HepG2 (cell line): ENCODE measurements around the gene SMIM36. TPM values are rescaled to one million over a fixed set of nuclear protein-coding genes. Genes with fewer than 3 reads are reported as not detected.
A peak's percentile ranks its signal among the peaks of the same experiment; 100 is the strongest.

Experiments
- AGO1 ChIP-seq: fragments of 200-400 bp; formaldehyde crosslinking; IDR thresholded peaks from 2 replicates; pipeline ENCODE4 v1.6.1; 2017; ENCODE audit warnings: mild to moderate bottlenecking, low read depth, low read length, moderate library complexity; ENCODE audit not compliant: poor library complexity, severe bottlenecking
- CHD4 ChIP-seq: fragments of 200-600 bp; sonication (generic); IDR thresholded peaks from 2 replicates; pipeline ENCODE4 v1.7.0; 2017; ENCODE audit warnings: mild to moderate bottlenecking, low read length, borderline replicate concordance
- CREM ChIP-seq, 2 experiments: sonication (generic) in 1 of 2; formaldehyde crosslinking in 1 of 2; IDR thresholded peaks; 2 replicates each; pipeline versions ENCODE4 v1.4.0 to v1.6.1; 2016 to 2020; ENCODE audit warnings: antibody characterized with exemption in 1 of 2, mild to moderate bottlenecking in 1 of 2, missing genetic modification reagents in 1 of 2
- EP300 ChIP-seq, 3 experiments: sonication (generic) in 1 of 3; formaldehyde crosslinking in 1 of 3; IDR thresholded peaks; 2 replicates each; pipeline versions ENCODE4 v1.5.1 to v1.6.1; 2011 to 2020; ENCODE audit warnings: low read depth in 2 of 3, low read length in 2 of 3, borderline replicate concordance in 1 of 3, improper control_type of control experiment in 1 of 3, mild to moderate bottlenecking in 1 of 3, missing genetic modification reagents in 1 of 3, moderate library complexity in 1 of 3
- FOXP4 ChIP-seq: sonication (generic); formaldehyde crosslinking; IDR thresholded peaks from 2 replicates; pipeline ENCODE4 v1.4.0; 2020; ENCODE audit warnings: missing genetic modification reagents
- GATAD2A ChIP-seq: IDR thresholded peaks from 2 replicates; pipeline ENCODE4 v1.6.1; 2016
- GPBP1L1 ChIP-seq: sonication (generic); formaldehyde crosslinking; IDR thresholded peaks from 2 replicates; pipeline ENCODE4 v1.5.0; 2020; ENCODE audit warnings: mild to moderate bottlenecking, missing genetic modification reagents
- HMGA1 ChIP-seq: sonication (generic); formaldehyde crosslinking; conservative IDR thresholded peaks from 2 replicates; pipeline ENCODE4 v1.4.0; 2020; ENCODE audit warnings: missing genetic modification reagents
- HOXA5 ChIP-seq: sonication (generic); formaldehyde crosslinking; IDR thresholded peaks from 2 replicates; pipeline ENCODE4 v1.4.0; 2020; ENCODE audit warnings: missing genetic modification reagents
- MEIS1 ChIP-seq: sonication (generic); formaldehyde crosslinking; IDR thresholded peaks from 2 replicates; pipeline ENCODE4 v1.9.0; 2021; ENCODE audit warnings: mild to moderate bottlenecking, missing genetic modification reagents, moderate library complexity, borderline replicate concordance
- MIER2 ChIP-seq: IDR thresholded peaks from 2 replicates; pipeline ENCODE4 v1.6.1; 2016; ENCODE audit warnings: missing biosample characterization, missing genetic modification reagents
- MZF1 ChIP-seq: sonication (generic); formaldehyde crosslinking; IDR thresholded peaks from 2 replicates; pipeline ENCODE4 v1.8.1; 2023; ENCODE audit warnings: mild to moderate bottlenecking, missing genetic modification reagents, borderline replicate concordance
- NCOR1 ChIP-seq: fragments of 200-600 bp; sonication (generic); IDR thresholded peaks from 2 replicates; pipeline ENCODE4 v1.7.0; 2017; ENCODE audit warnings: antibody characterized with exemption, low read length, borderline replicate concordance
- SOX13 ChIP-seq, 3 experiments: fragments of 450-650 bp in 1 of 3; sonication (generic) in 1 of 3; formaldehyde crosslinking in 1 of 3; IDR thresholded peaks in 2 of 3; conservative IDR thresholded peaks in 1 of 3; 2 replicates each; pipeline versions ENCODE4 v1.5.0 to v1.6.1; 2016 to 2020; ENCODE audit warnings: antibody characterized with exemption in 1 of 3, mild to moderate bottlenecking in 1 of 3, missing compliant biosample characterization in 1 of 3, missing genetic modification reagents in 1 of 3, moderate library complexity in 1 of 3
- SOX5 ChIP-seq: IDR thresholded peaks from 2 replicates; pipeline ENCODE4 v1.6.1; 2016; ENCODE audit warnings: borderline replicate concordance
- SRSF4 ChIP-seq: fragments of 200-400 bp; formaldehyde crosslinking; IDR thresholded peaks from one replicate; pipeline ENCODE4 v1.6.1; 2018; ENCODE audit warnings: mild to moderate bottlenecking, low read depth, low read length, moderate library complexity; ENCODE audit not compliant: poor library complexity, severe bottlenecking
- TCF7 ChIP-seq: sonication (generic); IDR thresholded peaks from 2 replicates; pipeline ENCODE4 v1.6.1; 2016; ENCODE audit warnings: antibody characterized with exemption, low read depth
- ZBTB25 ChIP-seq: IDR thresholded peaks from 2 replicates; pipeline ENCODE4 v1.6.1; 2018; ENCODE audit warnings: missing genetic modification reagents
- ZEB1 ChIP-seq: IDR thresholded peaks from 2 replicates; pipeline ENCODE4 v1.6.1; 2012; ENCODE audit warnings: mild to moderate bottlenecking, low read depth, inconsistent platforms; ENCODE audit not compliant: insufficient replicate concordance
- ZNF124 ChIP-seq: sonication (generic); formaldehyde crosslinking; IDR thresholded peaks from 2 replicates; pipeline ENCODE4 v1.4.0; 2020; ENCODE audit warnings: missing genetic modification reagents
- ZNF225 ChIP-seq: sonication (generic); formaldehyde crosslinking; IDR thresholded peaks from 2 replicates; pipeline ENCODE4 v1.4.0; 2020; ENCODE audit warnings: mild to moderate bottlenecking, missing genetic modification reagents
- ZNF33B ChIP-seq: sonication (generic); formaldehyde crosslinking; IDR thresholded peaks from 2 replicates; pipeline ENCODE4 v1.5.1; 2020; ENCODE audit warnings: mild to moderate bottlenecking, missing genetic modification reagents
- ZNF768 ChIP-seq: sonication (generic); formaldehyde crosslinking; IDR thresholded peaks from 2 replicates; pipeline ENCODE4 v1.4.0; 2020; ENCODE audit warnings: missing genetic modification reagents
- polyA plus RNA-seq, 8 experiments: library from polyadenylated mRNA; depleted of rRNA in 3 of 8; stranded (reverse) in 7 of 8; unstranded in 1 of 8; fragments of >200 nt; fragmentation: Illumina TruSeq in 4 of 8; extraction: Trizol in 4 of 8; gene quantifications; 2 replicates each; pipeline versions ENCODE4 v1.2.1 to v1.2.3, GENCODE V29; 2011 to 2016; ENCODE audit warnings: low read depth in 4 of 8, missing spikeins in 1 of 8, mixed read lengths in 1 of 8; ENCODE audit not compliant: insufficient read depth in 1 of 8
- total RNA-seq, 5 experiments: library from RNA; depleted of rRNA; stranded (reverse); fragments of >200 nt; fragmentation: Illumina TruSeq; extraction: Trizol; gene quantifications; 2 replicates each; pipeline ENCODE4 v1.2.3, GENCODE V29; 2016; ENCODE audit warnings: low read depth in 1 of 5

SMIM36 gene
- total and polyA plus RNA-seq, 2 of the 13 experiments (the other 11 are each of a cell fraction or from before 2014, with no cell fraction given), result not detected

- TF ChIP-seq NCOR1, result 0 out of 2 replicates have a peak, but pooled peaks have one; percentile 55
- peak; percentile 71 for TF ChIP-seq TCF7
- TF ChIP-seq ZNF33B, result no peak
- TF ChIP-seq ZBTB25 (CRISPR knock-in tag), result 0 out of 2 replicates have a peak, but pooled peaks have one; percentile 15
- no peak for TF ChIP-seq ZNF124 (CRISPR knock-in tag)
- TF ChIP-seq MEIS1 (CRISPR knock-in tag), result no peak
- peak; percentile 31; the same call in 1 of the 2 replicates for TF ChIP-seq FOXP4
- no peak for TF ChIP-seq ZNF225 (CRISPR knock-in tag)
- TF ChIP-seq MZF1 (CRISPR knock-in tag), result no peak
- peak; percentile 67; the same call in 1 of the 2 replicates for TF ChIP-seq SOX5 (CRISPR knock-in tag)
- peak; percentile 60; the same call in 1 of the 2 replicates for TF ChIP-seq CHD4
- TF ChIP-seq SOX13 (IDR thresholded peaks at IDR 0.05), result no peak
- peak in 1 of 2 experiments; percentile 79; a peak in 2 of 4 replicates for TF ChIP-seq SOX13 (CRISPR knock-in tag; conservative IDR thresholded peaks at IDR 0.05 in 1 of 2, IDR thresholded peaks at IDR 0.05 in 1 of 2)
- peak; percentile 20; the same call in 1 of the 2 replicates for TF ChIP-seq CREM (IDR thresholded peaks at IDR 0.05)
- TF ChIP-seq CREM (CRISPR knock-in tag; IDR thresholded peaks at IDR 0.05), result no peak
- TF ChIP-seq MIER2 (CRISPR knock-in tag), result 0 out of 2 replicates have a peak, but pooled peaks have one; percentile 23
- TF ChIP-seq ZNF768 (CRISPR knock-in tag), result peak; percentile 62; the same call in 1 of the 2 replicates
- TF ChIP-seq EP300 (IDR thresholded peaks at IDR 0.05; ENCODE audit: low read depth in 2 of 2, low read length in 2 of 2), result peak in 1 of 2 experiments; percentile 69; a peak in 2 of 4 replicates
- TF ChIP-seq EP300 (CRISPR knock-in tag; IDR thresholded peaks at IDR 0.05; ENCODE audit: borderline replicate concordance), result no peak
- no peak for TF ChIP-seq ZEB1
- TF ChIP-seq HMGA1 (CRISPR knock-in tag), result no peak
- no peak for TF ChIP-seq AGO1
- peak; percentile 56; the same call in 1 of the 2 replicates for TF ChIP-seq HOXA5 (CRISPR knock-in tag)
- no peak for TF ChIP-seq SRSF4
- peak; percentile 73; the same call in 1 of the 2 replicates for TF ChIP-seq GATAD2A (CRISPR knock-in tag)
- no peak for TF ChIP-seq GPBP1L1
Observed at GRCh38 chr17:55442953-55443683, 68.1 kb downstream of the SMIM36 start (continued).
